ENCODE measurements around the gene DPH2.

Gene DPH2

DNA sequence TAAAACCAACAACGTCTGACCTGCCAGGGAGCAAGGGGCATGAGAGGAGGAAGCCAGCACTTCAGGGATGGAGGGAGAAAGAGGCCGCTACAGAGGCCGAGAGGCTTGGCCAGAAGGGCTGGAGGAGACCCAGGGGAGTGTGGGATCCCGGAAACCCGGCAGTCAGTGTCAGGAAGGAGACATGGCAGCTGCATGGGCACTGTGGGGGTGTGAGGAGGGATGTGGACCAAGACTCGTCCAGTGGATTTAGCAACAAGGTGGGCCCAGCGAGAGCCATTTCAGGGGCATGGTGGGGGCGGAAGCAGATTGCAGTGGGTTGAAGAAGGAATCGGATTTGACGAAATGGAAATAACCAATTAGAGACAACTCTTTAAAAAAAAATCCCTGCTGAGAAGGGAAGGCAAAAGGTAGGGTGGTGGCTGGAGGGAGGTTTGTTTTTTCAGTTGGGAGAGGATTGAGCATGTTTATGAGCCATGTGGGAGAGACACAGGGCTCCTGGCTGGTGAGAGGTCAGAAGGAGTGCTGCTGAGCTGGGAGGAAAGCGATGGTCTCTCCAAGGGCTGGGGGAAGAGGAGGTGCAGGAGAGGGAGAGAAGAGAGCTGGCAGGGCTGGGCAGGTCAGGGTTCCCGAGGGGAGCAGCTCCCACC, 13.6 kb downstream of the DPH2 start:
- no peak for DNase-seq (ENCODE audit: low read depth in 2 of 2)

DNA sequence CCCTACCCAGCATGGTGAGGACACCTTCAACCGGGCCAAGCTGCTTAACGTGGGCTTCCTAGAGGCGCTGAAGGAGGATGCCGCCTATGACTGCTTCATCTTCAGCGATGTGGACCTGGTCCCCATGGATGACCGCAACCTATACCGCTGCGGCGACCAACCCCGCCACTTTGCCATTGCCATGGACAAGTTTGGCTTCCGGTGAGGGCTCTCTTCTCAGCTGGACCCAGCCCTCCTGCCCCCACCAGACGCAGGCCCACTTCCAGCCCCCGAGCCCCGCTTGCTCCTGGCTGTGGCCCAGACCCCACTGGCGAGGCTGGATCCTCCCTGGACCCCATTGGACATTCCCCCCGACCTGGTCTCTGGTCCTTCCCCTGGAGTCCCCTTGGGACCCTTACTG, 15.0 kb downstream of the DPH2 start:
- no peak for DNase-seq (ENCODE audit: low read depth in 2 of 2)

DNA sequence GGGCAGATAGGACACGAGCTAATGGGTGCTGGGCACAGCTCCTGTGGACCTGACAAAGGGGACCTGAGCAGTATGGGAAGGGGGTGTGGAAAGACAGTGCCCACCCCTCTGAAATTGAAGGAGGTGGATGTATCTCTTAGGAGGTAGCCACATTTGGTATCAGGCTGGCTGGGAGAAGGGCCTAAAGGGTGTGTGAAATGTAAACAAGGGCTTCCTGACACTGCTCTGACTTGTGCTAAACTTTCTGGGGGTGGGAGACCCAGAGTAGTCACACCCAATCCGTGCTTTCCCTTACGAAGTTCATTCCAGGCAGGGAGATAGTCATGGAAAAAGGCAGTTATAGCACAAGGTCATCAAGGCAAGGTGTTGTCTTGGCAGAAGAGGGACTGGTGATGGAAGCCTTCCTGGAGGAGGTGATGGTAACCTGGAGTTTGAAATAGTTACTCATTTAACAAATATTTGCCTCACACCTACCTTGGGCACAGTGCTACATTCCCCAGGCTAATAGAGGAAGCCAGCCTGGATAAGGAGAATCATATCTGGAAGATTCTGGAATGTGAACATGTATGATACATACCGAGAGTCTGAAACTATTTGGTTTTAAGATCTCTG, 16.3 kb downstream of the DPH2 start:
- no peak for DNase-seq (ENCODE audit: low read depth in 2 of 2)

DNA sequence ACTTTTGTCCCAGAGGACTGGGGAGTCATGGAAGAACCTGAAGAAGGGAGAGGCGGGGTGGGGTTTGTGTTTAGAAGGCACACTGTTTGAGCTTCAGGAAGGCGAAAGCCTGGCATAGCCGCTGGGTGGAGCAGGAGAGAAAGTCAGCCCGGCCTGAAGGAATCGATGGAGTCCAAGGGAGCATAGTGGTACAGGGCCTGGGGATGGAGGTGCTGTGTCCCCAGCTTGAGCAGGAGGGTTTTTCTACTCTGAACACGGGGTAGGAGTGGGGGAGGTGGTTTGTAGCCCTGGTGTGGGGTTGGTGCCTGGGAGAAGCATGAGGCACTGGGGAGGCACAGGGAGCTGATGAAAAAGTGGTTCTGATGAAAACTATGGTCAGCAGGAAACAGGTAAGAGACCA, 16.9 kb downstream of the DPH2 start:
- no peak for DNase-seq (ENCODE audit: low read depth in 2 of 2)

DNA sequence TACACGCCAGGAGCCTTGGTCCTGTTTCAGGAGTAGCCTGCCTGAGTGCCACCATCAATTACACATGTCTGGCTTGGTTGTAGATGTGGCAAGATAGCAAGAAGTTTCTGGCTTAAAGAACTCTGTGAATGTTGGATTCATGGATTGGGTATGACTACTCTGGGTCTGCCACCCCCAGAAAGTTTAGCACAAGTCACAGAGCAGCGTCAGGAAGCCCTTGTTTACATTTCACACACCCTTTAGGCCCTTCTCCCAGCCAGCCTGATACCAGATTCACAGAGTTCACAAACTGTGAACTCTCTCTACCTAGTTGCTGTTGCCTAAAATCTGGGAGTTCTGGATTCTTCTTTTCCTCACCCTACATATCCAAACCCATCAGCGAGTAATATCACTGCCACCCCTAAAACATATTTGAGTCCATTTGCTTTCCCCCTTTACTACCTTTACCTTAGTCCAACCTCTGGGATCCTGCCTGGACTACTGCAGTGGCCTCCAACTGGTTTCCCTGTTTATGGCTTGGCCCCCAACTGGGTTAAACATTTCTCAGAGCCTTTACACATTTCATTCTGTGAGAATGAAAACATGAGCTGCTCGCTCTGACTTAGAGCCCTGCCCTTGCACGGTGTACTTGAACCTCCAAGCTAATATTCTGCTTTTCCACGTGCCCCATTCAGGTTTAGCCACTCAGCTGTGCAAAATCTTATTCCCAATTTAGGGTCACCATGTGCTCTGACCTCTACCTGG, 17.5 kb downstream of the DPH2 start:
- no peak for DNase-seq (ENCODE audit: low read depth in 2 of 2)

DNA sequence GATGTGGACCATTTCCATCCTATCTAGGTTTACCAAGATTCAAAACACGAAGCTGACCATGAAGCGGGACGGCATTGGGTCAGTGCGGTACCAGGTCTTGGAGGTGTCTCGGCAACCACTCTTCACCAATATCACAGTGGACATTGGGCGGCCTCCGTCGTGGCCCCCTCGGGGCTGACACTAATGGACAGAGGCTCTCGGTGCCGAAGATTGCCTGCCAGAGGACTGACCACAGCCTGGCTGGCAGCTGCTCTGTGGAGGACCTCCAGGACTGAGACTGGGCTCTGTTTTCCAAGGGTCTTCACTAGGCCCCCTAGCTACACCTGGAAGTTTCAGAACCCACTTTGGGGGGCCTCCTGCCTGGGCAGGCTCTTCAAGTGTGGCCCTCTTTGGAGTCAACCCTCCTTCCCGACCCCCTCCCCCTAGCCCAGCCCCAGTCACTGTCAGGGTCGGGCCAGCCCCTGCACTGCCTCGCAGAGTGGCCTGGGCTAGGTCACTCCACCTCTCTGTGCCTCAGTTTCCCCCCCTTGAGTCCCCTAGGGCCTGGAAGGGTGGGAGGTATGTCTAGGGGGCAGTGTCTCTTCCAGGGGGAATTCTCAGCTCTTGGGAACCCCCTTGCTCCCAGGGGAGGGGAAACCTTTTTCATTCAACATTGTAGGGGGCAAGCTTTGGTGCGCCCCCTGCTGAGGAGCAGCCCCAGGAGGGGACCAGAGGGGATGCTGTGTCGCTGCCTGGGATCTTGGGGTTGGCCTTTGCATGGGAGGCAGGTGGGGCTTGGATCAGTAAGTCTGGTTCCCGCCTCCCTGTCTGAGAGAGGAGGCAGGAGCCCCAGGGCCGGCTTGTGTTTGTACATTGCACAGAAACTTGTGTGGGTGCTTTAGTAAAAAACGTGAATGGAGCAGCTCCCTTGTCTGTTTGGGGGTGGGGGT, 20.7 kb downstream of the DPH2 start:
- no peak for DNase-seq (ENCODE audit: low read depth in 2 of 2)

DNA sequence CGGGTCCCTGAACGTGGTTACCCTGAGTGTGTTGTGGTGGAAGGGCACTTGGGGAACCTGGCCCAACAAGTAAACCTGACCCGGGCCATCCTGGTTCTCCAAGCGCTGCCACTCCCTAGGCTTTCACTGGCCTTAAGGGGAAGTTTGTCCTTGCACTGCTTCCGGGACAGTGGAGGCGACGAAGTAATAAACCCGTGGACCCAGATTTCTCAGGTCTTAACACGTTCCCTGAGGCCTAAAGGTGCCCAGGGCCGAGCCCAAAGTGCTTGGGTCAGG, 21.3 kb downstream of the DPH2 start:
- DNase-seq (ENCODE audit: low read depth in 2 of 2) = no peak

DNA sequence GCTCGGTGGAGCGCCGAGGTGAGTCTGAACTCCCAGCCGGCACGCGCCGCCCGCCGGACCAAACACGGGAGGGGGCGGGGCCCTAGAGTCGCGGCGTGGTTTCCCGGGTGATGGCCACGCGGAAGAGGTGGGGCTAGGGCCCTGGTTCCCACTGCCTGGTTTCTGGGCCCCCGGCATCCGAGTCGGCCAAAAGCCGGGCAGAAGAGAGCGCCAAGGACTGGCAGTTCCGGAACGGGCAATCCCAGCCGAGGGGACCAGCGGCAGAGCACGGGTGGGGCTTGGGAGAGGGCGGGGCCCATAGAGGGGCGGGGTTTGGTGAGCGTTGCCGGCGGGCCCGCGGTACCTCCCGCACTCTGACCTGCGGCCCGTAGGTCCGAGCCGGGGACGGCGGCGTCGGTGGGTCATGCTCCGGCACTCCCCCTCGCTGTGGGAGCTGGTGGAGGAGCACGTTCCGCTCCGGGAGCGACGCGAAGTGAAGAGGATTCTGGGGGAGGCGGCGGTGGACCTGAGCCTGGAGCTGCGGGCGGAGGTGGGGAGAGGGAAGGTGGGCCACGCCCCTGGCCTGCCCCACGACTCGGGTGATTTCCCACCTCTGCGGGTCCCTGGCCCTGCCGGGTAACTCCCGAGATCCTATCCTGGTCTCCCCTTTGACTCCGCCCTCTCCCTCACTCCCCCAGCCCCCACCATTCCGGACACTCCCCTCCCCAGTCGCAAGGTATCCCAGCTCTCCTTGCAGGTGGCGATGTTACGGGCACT, 21.8 kb downstream of the DPH2 start, which contains the start of gene CCDC24:
TSS of gene CCDC24 (plus strand) at position 124 of the 756 bp plus-strand sequence. CDS start at position 404, 280 bp downstream.
- peak; percentile 38 to 59 for DNase-seq (ENCODE audit: low read depth in 2 of 2)

DNA sequence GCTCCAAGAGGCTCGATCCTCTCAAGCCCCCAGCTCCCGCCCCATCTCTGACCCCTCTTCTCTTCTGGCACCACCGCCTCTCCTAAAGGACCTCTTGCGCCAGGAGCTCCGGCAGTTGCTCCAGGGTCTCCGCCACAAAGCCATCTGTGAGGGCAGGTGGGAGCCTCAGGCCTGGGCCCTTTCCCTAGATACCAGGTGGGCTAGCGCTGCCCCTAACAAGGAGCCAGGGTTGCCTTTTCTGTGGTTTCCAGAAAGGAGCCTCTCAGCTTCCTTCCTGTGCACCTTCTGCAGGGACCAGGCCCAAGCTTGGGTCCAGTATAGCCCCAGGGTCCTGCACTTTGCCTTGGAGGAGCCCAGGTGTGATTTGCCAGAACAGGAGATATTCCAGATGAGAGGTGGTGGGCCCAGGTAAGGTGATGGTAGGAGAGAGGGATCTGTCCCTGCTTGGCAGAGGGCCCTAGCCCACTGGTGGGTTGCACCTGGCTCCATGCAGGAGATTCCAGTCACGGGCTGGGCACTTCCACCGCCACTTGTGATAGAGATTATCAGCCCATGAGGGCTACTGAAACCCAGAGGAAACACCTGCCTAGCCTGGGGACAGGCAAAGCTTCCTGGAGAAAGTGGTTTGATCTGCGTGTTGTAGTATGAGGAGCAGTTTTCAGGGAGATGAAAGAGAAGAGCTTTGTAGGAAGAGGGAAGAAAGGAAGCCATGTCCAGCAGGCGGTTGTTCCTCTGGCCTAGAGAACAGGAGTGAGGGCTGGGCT, 22.6 kb downstream of the DPH2 start:
- no peak for DNase-seq (ENCODE audit: low read depth in 2 of 2)

DNA sequence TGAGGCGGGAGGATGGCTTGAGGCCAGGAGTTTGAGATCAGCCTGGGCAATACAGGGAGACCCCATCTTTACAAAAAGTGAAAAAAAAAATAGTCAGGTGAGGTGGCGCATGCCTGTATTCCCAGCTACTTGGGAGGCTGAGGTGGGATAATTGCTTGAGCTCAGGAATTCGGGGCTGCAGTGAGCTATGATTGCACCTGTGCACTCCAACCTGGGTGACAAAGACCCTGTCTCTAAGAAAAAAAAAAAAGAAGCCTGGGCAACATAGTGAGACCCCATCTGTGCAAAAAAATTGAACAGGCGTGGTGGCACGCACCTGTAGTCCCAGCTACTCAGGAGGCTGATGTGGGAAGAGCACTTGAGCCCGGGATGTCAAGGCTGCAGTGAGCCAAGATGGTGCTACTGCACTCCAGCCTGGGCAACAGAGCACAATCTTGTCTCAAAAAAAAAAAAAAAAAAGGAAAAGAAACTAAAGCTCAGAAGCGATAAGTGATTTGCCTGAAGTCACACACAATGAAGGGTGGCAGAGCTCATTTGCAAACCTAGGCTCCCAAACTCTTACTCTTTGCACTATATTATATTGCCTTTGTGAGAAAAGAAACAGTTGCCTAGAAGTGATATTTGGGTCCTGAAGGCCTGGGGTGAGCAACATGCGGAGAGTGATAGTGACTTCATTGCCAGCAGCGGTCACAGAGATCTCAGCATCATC, 23.6 kb downstream of the DPH2 start:
- DNase-seq (ENCODE audit: low read depth in 2 of 2) = no peak

DNA sequence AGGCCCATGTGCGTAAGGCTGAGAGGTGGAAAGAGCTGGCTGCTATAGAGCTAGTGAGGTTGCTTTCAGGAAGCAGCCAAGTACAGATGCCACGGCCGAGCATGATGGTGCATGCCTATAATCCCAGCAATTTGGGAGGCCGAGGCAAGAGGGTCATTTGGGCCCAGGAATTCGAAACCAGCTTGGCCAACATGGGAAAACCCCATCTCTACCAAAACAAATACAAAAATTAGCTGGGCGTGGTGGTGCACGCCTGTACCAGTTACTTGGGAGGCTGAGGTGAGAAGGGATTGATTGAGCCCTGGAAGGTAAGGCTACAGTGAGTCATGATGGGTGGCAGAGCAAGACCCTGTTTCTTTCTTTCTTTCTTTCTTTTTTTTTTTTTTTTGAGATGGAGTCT, 24.3 kb downstream of the DPH2 start:
- DNase-seq (ENCODE audit: low read depth in 2 of 2) = no peak

DNA sequence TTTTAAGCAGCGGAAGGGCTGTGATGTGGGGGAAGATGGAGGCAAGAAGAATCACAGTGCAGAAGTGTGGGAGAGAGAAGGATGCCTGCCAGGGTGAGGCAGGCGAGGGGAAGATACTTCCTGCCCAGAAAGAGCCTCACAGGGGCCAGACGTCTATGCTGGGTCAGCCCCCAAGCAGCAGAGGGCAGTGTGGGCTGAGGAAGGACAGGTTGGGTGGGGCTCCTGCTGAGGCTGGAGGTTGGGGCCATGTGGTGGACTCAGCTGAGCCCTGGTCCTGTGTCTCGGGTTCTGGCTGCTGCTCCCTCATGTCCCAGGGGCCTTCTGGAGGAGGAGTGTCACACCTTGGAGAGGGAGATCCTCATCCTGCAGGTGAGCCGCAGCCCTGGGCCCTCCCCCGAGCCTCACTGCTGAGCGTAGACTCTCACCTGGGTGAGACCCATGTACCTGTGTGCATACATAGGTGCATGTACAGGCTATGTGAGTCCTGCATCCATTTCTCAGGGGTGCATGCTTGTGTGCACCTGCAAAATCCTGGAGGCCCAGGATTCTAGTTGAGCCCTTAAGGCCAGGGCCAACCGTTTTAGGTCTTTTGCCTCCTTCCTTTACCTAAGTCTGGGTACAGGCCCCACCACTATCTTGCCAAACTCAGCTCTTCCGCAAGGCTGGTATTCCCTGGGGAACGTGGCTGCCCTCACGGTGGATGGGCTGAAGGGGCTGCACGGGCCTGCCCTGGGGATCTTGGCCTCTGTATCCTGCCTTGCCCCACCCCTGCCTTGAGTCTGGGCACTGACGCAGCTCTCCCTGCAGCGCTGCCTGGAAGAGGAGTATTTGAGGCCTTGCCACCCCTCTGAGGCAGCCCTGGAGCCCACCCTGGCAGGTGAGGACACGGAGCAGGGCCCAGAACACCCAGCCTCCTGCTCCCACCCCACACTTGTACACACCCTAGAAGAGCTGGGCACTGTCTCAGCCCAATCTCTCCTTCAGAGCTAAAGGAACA, 25.3 kb downstream of the DPH2 start:
- no peak for DNase-seq (ENCODE audit: low read depth in 2 of 2)

DNA sequence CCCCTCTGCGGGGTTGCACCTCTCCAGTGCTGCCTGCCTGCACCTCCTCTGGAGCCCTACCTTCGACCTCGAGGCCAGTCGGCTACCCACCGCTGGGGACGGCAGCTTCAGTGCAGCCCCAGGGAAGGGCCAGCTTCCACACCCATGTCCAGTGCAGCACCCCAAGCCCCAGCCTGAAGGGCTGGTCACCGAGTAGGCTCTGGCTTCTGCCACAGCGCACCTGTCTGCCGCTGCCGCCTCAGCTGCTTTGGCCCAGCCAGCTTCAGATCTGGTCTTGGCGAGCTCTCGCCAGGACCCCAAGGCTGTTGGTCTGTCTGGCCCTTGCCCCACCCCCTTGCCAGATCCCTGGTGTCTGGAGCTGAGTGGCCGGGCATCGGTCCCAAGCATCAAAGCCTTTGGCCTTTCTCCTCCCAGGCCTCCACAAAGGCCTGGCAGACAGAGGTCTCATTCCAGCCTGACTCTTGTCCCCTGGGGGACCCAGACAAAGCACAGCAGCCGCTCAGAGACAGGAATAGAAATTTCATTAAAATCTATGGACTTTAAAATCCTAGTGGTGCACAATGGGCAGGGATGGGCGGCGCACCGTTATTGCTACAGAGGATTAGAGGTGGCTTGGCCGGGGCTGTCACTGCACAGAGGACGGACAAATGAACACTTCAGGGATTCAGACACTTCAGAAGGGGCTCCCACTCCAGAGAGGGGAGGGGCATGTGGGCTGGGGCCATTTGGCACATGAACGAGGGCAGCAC, 26.3 kb downstream of the DPH2 start:
- DNase-seq (ENCODE audit: low read depth in 2 of 2) = no peak

DNA sequence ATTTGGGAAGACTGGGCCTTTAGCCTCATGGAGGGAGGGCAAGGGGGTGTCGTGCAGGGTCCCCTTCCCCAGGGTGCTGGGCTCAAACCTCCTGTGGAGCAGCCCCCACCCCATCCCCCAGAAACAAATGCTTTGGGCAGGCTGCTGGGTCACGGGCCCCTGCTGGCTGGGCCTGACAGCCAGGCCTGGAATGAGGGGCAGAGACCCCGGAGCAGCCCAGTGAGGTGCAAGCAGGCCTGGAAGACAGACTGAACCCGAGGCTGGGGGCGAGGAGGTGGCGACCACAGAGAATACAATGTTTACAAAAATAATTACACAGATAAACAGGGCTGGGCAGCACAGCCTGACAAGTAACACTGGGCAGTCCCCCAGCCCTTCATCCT, 26.9 kb downstream of the DPH2 start:
- DNase-seq (ENCODE audit: low read depth in 2 of 2) = no peak

DNA sequence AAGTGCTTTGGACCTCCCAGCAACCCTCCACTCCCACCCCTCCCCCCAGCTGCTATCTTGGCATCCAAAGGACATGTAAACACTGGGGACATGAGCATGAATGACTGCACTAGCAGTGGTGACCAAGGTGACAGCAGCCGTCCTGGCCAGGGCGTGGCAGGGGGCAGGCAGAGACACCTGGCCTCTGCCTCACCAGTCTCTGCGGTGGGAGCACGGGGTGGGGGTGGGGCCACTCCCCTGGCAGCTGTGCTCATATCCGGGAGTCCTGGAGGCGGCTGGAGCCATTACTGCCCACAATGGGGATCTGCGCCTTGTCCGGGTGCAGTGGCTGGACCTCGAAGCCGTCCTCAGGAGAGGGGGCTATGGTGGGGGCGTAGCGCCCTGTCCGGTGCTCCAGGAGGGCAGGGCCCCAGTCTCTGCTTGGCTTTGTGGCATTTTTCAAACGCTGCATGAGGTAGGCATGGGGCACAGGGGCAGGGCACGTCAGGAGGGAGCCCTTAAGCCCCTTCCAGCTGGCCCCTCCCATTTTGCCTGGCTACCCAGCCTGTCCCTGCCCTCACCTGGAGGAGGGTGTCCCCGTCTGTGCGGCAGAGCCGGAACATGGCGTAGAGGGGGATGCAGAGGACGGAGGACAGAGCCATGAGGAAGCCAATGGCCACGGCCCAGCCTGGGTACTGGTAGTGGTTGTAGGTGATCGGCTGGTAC, 27.6 kb downstream of the DPH2 start:
- no peak for DNase-seq (ENCODE audit: low read depth in 2 of 2)

DNA sequence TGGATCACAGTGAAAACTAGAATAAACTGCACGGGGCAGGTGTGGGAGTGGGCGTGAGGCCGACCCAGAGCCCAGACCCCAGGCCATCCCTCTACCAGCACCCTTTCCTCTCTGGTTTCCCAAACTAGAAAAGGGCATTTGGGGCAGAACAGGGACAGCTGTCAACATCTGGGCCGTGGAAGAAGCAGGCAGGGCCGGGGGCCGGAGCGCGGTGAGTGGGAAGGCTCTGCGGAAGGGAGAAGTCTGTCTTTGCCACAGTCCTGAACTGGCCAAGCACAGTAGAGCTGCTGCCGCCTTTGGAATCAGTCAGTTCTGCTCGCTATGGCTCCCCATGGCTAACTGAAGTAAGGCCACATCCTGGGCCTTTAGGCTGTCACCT, 28.2 kb downstream of the DPH2 start:
- no peak for DNase-seq (ENCODE audit: low read depth in 2 of 2)

DNA sequence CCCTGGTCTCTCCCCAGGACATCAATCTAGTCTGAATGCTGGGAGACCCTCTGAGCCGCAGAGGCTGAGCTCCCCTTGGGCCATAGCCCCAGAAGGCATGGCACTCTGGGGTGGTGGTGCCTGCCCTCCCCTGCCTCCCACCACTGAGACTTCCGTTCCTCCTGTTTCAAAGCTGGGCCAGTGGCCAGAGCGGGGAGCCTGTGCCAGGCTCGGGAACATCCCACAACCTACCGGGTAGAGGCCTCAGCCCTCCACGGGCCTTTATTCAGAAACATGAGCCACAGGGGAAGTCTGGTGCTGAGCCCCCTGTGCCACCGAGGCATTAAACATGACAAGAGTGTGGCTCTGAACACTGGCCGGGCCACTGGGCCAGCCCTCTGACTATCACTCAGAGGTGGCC, 29.6 kb downstream of the DPH2 start:
- no peak for DNase-seq (ENCODE audit: low read depth in 2 of 2)
